CD14-positive monocyte (primary cell): ENCODE measurements around the gene KRT17. TPM values are rescaled to one million over a fixed set of nuclear protein-coding genes. Genes with fewer than 3 reads are reported as not detected.

Source experiments
- DNase-seq, 3 donors: peaks; one replicate each; pipeline ENCODE4 v3.0.0-alpha.2; 2011 to 2022
- H2AFZ ChIP-seq: 2 replicates; pipeline ENCODE4 v1.6.0; 2012; ENCODE audit warnings: mild to moderate bottlenecking, low read depth, low read length, inconsistent platforms; ENCODE audit not compliant: insufficient read depth, poor library complexity, severe bottlenecking
- H3K27ac ChIP-seq, 2 donors: 1 replicate in 1 of 2; 2 replicates in 1 of 2; pipeline ENCODE4 v1.5.1; 2012 to 2013; ENCODE audit warnings: low read length in 2 of 2, control low read depth in 1 of 2, inconsistent platforms in 1 of 2, low read depth in 1 of 2, mild to moderate bottlenecking in 1 of 2
- H3K27me3 ChIP-seq, 2 donors: one replicate each; pipeline versions ENCODE4 v1.6.0 to v1.6.1; 2011 to 2013; ENCODE audit warnings: low read length in 2 of 2; ENCODE audit not compliant: control insufficient read depth in 2 of 2, insufficient read depth in 2 of 2
- H3K36me3 ChIP-seq, 2 donors: replicated peaks in 1 of 2; 1 replicate in 1 of 2; 2 replicates in 1 of 2; pipeline versions ENCODE4 v1.5.1 to v1.6.1; 2012 to 2013; ENCODE audit warnings: low read length in 2 of 2, control low read depth in 1 of 2, inconsistent platforms in 1 of 2, mild to moderate bottlenecking in 1 of 2; ENCODE audit not compliant: insufficient read depth in 2 of 2, control insufficient read depth in 1 of 2
- H3K4me1 ChIP-seq, 2 donors: 1 replicate in 1 of 2; 2 replicates in 1 of 2; pipeline versions ENCODE4 v1.5.1 to v1.6.1; 2012 to 2013; ENCODE audit warnings: low read length in 2 of 2, control low read depth in 1 of 2, inconsistent platforms in 1 of 2, mild to moderate bottlenecking in 1 of 2, moderate library complexity in 1 of 2; ENCODE audit not compliant: insufficient read depth in 2 of 2, control insufficient read depth in 1 of 2
- H3K4me2 ChIP-seq: replicated peaks from 2 replicates; pipeline ENCODE3; 2012; ENCODE audit warnings: low read length, moderate library complexity, mild to moderate bottlenecking; ENCODE audit not compliant: poor library complexity, severe bottlenecking; ENCODE audit errors: extremely low read depth
- H3K4me3 ChIP-seq, 3 experiments: fragments of 200-600 bp in 1 of 3; sonication (generic) in 1 of 3; replicated peaks in 1 of 3; 1 replicate in 2 of 3; 2 replicates in 1 of 3; pipeline ENCODE4 v1.5.1; 2011 to 2013; ENCODE audit warnings: low read length in 3 of 3, mild to moderate bottlenecking in 3 of 3, control low read depth in 2 of 3, low read depth in 2 of 3, inconsistent platforms in 1 of 3, moderate library complexity in 1 of 3
- H3K79me2 ChIP-seq: 2 replicates; pipeline ENCODE4 v1.6.0; 2012; ENCODE audit warnings: mild to moderate bottlenecking, control low read depth, inconsistent platforms, low read length, moderate library complexity; ENCODE audit not compliant: insufficient read depth
- H3K9ac ChIP-seq: 2 replicates; pipeline ENCODE4 v1.6.0; 2017; ENCODE audit warnings: low read length, mild to moderate bottlenecking; ENCODE audit not compliant: insufficient read depth, poor library complexity, severe bottlenecking
- H3K9me3 ChIP-seq, 2 donors: replicated peaks in 1 of 2; 1 replicate in 1 of 2; 2 replicates in 1 of 2; pipeline versions ENCODE4 v1.5.1 to v1.6.1; 2012 to 2013; ENCODE audit warnings: low read length in 2 of 2, control low read depth in 1 of 2; ENCODE audit not compliant: control insufficient read depth in 1 of 2, insufficient read depth in 1 of 2
- H4K20me1 ChIP-seq: 2 replicates; pipeline ENCODE4 v1.6.0; 2012; ENCODE audit warnings: mild to moderate bottlenecking, low read length, control low read depth, moderate library complexity; ENCODE audit not compliant: insufficient read depth
- H3K27ac Mint-ChIP-seq, 7 donors: one replicate each; pipeline ENCODE4 v1.8.0; 2020; ENCODE audit warnings: mild to moderate bottlenecking in 7 of 7, mixed read lengths in 7 of 7, moderate library complexity in 6 of 7, inconsistent platforms in 2 of 7
- H3K27me3 Mint-ChIP-seq, 3 donors: one replicate each; pipeline ENCODE4 v1.8.0; 2021 to 2022; ENCODE audit warnings: low read depth in 3 of 3, mild to moderate bottlenecking in 3 of 3, mixed read lengths in 3 of 3, moderate library complexity in 3 of 3, inconsistent platforms in 1 of 3
- H3K36me3 Mint-ChIP-seq, 2 donors: one replicate each; pipeline ENCODE4 v1.8.0; 2020; ENCODE audit warnings: mixed read lengths in 2 of 2, inconsistent platforms in 1 of 2, mild to moderate bottlenecking in 1 of 2
- H3K4me1 Mint-ChIP-seq: one replicate; pipeline ENCODE4 v1.8.0; 2020; ENCODE audit warnings: mild to moderate bottlenecking, mixed read lengths
- H3K4me3 Mint-ChIP-seq, 2 donors: one replicate each; pipeline ENCODE4 v1.8.0; 2020; ENCODE audit warnings: mild to moderate bottlenecking in 2 of 2, mixed read lengths in 2 of 2, moderate library complexity in 1 of 2
- H3K9me3 Mint-ChIP-seq, 7 donors: one replicate each; pipeline ENCODE4 v1.8.0; 2020 to 2022; ENCODE audit warnings: mixed read lengths in 7 of 7, mild to moderate bottlenecking in 6 of 7, moderate library complexity in 6 of 7, inconsistent platforms in 2 of 7
- CTCF ChIP-seq: fragments of 200-600 bp; IDR thresholded peaks from one replicate; pipeline ENCODE4 v1.8.0; 2022; ENCODE audit warnings: antibody characterized with exemption, mild to moderate bottlenecking
- WGBS: methylation state at CpG from one replicate; pipeline ENCODE4 v1.1.5; 2013; ENCODE audit warnings: missing lambda C conversion rate; ENCODE audit not compliant: insufficient coverage; 5-methylcytosine and 5-hydroxymethylcytosine counted together
- intact Hi-C, 2 donors: fragments of 100-400 bp; cut with micrococcal nuclease; formaldehyde crosslinking; loops; one replicate each; pipeline versions ENCODE4 v1.15.0 to v1.15.1; 2023
- polyA plus RNA-seq, 3 donors: library from polyadenylated mRNA; depleted of rRNA in 1 of 3; unstranded in 2 of 3; stranded (reverse) in 1 of 3; fragments of 300-500 nt in 2 of 3; fragments of >200 nt in 1 of 3; fragmentation: Illumina TruSeq in 2 of 3; gene quantifications; 1 replicate in 2 of 3; 2 replicates in 1 of 3; pipeline ENCODE4 v1.2.3, GENCODE V29; 2012 to 2021

The KRT17 gene
- polyA plus RNA-seq, 3 donors = 0.49 TPM; not detected in 2

GRCh38 chr17:41633556-41634199 is 9.3 kb upstream of the KRT17 start:
- 83% methylated on average over 10 of the region's 14 CpGs for WGBS

GRCh38 chr17:41632482-41633105 is 8.2 kb upstream of the KRT17 start:
- H3K4me2 ChIP-seq = no peak overlapping the region
- no peaks in the 10 kb centered on the region for H3K4me1 Mint-ChIP-seq
- no peaks in the 10 kb centered on the region for H3K27me3 Mint-ChIP-seq
- no peaks in the 10 kb centered on the region for H3K36me3 Mint-ChIP-seq
- no peaks in the 10 kb centered on the region for H3K9me3 ChIP-seq
- no peak overlapping the region for H3K4me3 ChIP-seq
- H3K4me3 Mint-ChIP-seq = no peak overlapping the region
- no peak overlapping the region for H2AFZ ChIP-seq
- 80% methylated on average over 5 of the region's 5 CpGs for WGBS
- no peaks in the 10 kb centered on the region for H4K20me1 ChIP-seq
- H3K27ac ChIP-seq = no peak overlapping the region
- H3K9ac ChIP-seq = no peak overlapping the region
- DNase-seq = no peak
- H3K4me1 ChIP-seq = no peaks in the 10 kb centered on the region
- no peak for TF ChIP-seq CTCF
- H3K27me3 ChIP-seq = no peaks in the 10 kb centered on the region
- H3K36me3 ChIP-seq = no peaks in the 10 kb centered on the region
- no peak overlapping the region for H3K27ac Mint-ChIP-seq
- H3K9me3 Mint-ChIP-seq = no peaks in the 10 kb centered on the region
- intact Hi-C loops = no loop called here
- no peaks in the 10 kb centered on the region for H3K79me2 ChIP-seq

More at GRCh38 chr17:41633556-41634199, 9.3 kb upstream of the KRT17 start:
- no peak for TF ChIP-seq CTCF
- no peak overlapping the region for H3K27ac Mint-ChIP-seq
- no peaks in the 10 kb centered on the region for H3K27me3 ChIP-seq
- peaks cover 0 to 4% (median 0%) of the 10 kb centered on the region in 3 donors for H3K27me3 Mint-ChIP-seq
- no peaks in the 10 kb centered on the region for H4K20me1 ChIP-seq
- no peak for DNase-seq
- H3K79me2 ChIP-seq = no peaks in the 10 kb centered on the region
- H3K4me2 ChIP-seq = no peak overlapping the region
- no peak overlapping the region for H3K27ac ChIP-seq
- intact Hi-C loops = no loop called here
- no peaks in the 10 kb centered on the region for H3K36me3 Mint-ChIP-seq
- no peaks in the 10 kb centered on the region for H3K4me1 ChIP-seq
- H3K9ac ChIP-seq = no peak overlapping the region
- no peaks in the 10 kb centered on the region for H3K9me3 ChIP-seq
- no peak overlapping the region for H2AFZ ChIP-seq
- no peaks in the 10 kb centered on the region for H3K9me3 Mint-ChIP-seq
- no peak overlapping the region for H3K4me3 ChIP-seq
- H3K36me3 ChIP-seq = no peaks in the 10 kb centered on the region
- peaks cover 2% of the 10 kb centered on the region for H3K4me1 Mint-ChIP-seq
- no peak overlapping the region for H3K4me3 Mint-ChIP-seq
